Karpas-422 (cell line): ENCODE results near the gene LILRB3. TPM values are rescaled to one million over a fixed set of nuclear protein-coding genes. Genes with fewer than 3 reads are reported as not detected.
A peak's percentile ranks its signal among the peaks of the same experiment; 100 is the strongest.
"Not testable (repeated sequence)": the region's sequence is repeated elsewhere in the genome, so short reads cannot be mapped to it uniquely, and the experiment has no call there.

Experiments
- DNase-seq: peaks from one replicate; pipeline ENCODE4 v3.0.0-alpha.2; 2015
- H2AFZ ChIP-seq: fragments of 200-600 bp; sonication (generic); 2 replicates; pipeline ENCODE4 v1.6.1; 2014; ENCODE audit warnings: antibody characterized with exemption, low read length, mixed read lengths
- H3K27ac ChIP-seq: fragments of 200-600 bp; sonication (generic); 2 replicates; pipeline ENCODE4 v1.5.1; 2014; ENCODE audit warnings: mild to moderate bottlenecking, low read length, moderate library complexity
- H3K27me3 ChIP-seq: fragments of 200-600 bp; sonication (generic); 2 replicates; pipeline ENCODE4 v1.6.1; 2014; ENCODE audit warnings: low read length, mixed read lengths
- H3K36me3 ChIP-seq: fragments of 200-600 bp; sonication (generic); 2 replicates; pipeline ENCODE4 v1.6.1; 2014; ENCODE audit warnings: low read length, mixed read lengths; ENCODE audit not compliant: insufficient read depth
- H3K4me1 ChIP-seq: fragments of 200-600 bp; sonication (generic); 2 replicates; pipeline ENCODE4 v1.6.1; 2014; ENCODE audit warnings: mild to moderate bottlenecking, low read length, mixed read lengths
- H3K4me2 ChIP-seq: fragments of 200-600 bp; sonication (generic); 2 replicates; pipeline ENCODE4 v1.6.1; 2014; ENCODE audit warnings: low read length, low read depth, mild to moderate bottlenecking; ENCODE audit not compliant: poor library complexity, severe bottlenecking
- H3K4me3 ChIP-seq: fragments of 200-600 bp; sonication (generic); 2 replicates; pipeline ENCODE4 v1.5.1; 2014; ENCODE audit warnings: mild to moderate bottlenecking, antibody characterized with exemption, low read length, mixed read lengths
- H3K79me2 ChIP-seq: fragments of 200-600 bp; sonication (generic); 2 replicates; pipeline ENCODE4 v1.6.1; 2014; ENCODE audit warnings: mild to moderate bottlenecking, low read length, mixed read lengths
- H3K9ac ChIP-seq: fragments of 200-600 bp; sonication (generic); 2 replicates; pipeline ENCODE4 v1.6.0; 2014; ENCODE audit warnings: low read length
- H3K9me2 ChIP-seq: fragments of 200-600 bp; sonication (generic), shearing (Covaris generic); replicated peaks from 2 replicates; pipeline ENCODE4 v1.6.0; 2014; ENCODE audit warnings: mild to moderate bottlenecking, low read length, moderate library complexity; ENCODE audit not compliant: insufficient read depth
- H3K9me3 ChIP-seq: fragments of 300-700, 200-600 bp; sonication (generic); 2 replicates; pipeline ENCODE4 v1.6.1; 2014; ENCODE audit warnings: low read length, mixed read lengths
- H4K20me1 ChIP-seq: fragments of 200-600 bp; sonication (generic); 2 replicates; pipeline ENCODE4 v1.6.1; 2014; ENCODE audit warnings: mild to moderate bottlenecking, antibody characterized with exemption, low read length, low read depth; ENCODE audit not compliant: insufficient read depth
- total RNA-seq: library from RNA; depleted of rRNA; stranded (reverse); fragments of >200 nt; shearing (Covaris generic); gene quantifications from 2 replicates; pipeline ENCODE4 v1.2.3, GENCODE V29; 2014; ENCODE audit warnings: low replicate concordance

LILRB3 gene
- total RNA-seq, 1 experiment from 2014 or later = not detected

- H3K27ac ChIP-seq = no peak overlapping the region
- H3K4me3 ChIP-seq = no peak overlapping the region
- no peak overlapping the region for H3K4me2 ChIP-seq
- H3K9me3 ChIP-seq = no peaks in the 10 kb centered on the region
- H3K9ac ChIP-seq = no peak overlapping the region
- peak; percentile 82 for DNase-seq
- no peaks in the 10 kb centered on the region for H3K9me2 ChIP-seq
- no peaks in the 10 kb centered on the region for H3K79me2 ChIP-seq
- H3K36me3 ChIP-seq = peaks cover 17% of the 10 kb centered on the region
- peaks cover 18% of the 10 kb centered on the region for H3K4me1 ChIP-seq
- peaks cover 18% of the 10 kb centered on the region for H4K20me1 ChIP-seq
- H3K27me3 ChIP-seq = no peaks in the 10 kb centered on the region
- no peak overlapping the region for H2AFZ ChIP-seq
These were observed 44.1 kb downstream of the LILRB3 start for GRCh38 chr19:54178581-54179261.

DNA sequence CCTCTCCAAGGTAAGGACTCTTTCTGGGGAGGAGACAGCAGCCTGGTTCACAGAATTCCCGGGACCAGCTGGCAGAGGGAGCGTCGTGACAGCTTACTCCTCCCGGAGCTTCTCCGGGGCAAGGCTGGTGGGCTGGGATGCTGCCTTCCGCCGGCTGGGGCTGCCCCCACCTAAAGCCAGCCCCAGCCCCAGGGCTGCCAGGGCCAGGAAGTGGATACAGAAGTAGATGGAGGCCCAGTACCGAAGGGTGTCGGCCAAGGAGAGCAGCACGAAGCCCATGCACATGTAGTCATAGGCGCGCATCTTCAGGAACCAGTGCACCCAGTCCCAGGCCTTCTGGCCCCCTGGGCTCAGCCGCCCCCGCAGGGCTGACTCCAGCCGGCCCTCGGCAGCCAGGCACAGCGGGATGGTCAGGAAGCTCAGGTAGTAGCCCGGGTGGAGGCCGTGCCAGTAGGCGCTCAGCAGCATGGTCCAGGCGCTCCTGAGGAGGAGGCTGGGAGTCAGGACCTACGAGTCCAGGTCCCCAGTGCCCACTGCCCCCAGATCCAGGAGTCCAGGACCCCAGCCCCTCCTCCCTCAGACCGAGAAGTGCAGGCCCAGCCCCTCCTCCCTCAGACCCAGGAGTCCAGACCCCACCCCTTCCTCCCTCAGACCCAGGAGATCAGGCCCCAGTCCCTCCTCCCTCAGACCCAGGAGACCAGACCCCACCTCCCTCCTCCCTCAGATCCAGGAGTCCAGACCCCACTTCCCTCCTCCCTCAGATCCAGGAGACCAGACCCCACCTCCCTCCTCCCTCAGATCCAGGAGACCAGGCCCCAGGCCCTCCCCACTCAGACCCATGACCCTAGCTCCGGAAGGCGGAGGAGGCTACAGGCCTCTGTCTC lies 48.6 kb downstream of the LILRB3 start:
- H3K27me3 ChIP-seq = no peaks in the 10 kb centered on the region
- no peaks in the 10 kb centered on the region for H3K9me3 ChIP-seq
- H3K4me3 ChIP-seq = no peak overlapping the region
- H3K79me2 ChIP-seq = no peaks in the 10 kb centered on the region
- H3K36me3 ChIP-seq = peaks cover 17% of the 10 kb centered on the region
- peaks cover 24% of the 10 kb centered on the region for H4K20me1 ChIP-seq
- H3K27ac ChIP-seq = no peak overlapping the region
- H3K9ac ChIP-seq = no peak overlapping the region
- DNase-seq = no peak
- peaks cover 15% of the 10 kb centered on the region for H3K4me1 ChIP-seq
- no peak overlapping the region for H3K4me2 ChIP-seq
- no peaks in the 10 kb centered on the region for H3K9me2 ChIP-seq
- no peak overlapping the region for H2AFZ ChIP-seq

DNA sequence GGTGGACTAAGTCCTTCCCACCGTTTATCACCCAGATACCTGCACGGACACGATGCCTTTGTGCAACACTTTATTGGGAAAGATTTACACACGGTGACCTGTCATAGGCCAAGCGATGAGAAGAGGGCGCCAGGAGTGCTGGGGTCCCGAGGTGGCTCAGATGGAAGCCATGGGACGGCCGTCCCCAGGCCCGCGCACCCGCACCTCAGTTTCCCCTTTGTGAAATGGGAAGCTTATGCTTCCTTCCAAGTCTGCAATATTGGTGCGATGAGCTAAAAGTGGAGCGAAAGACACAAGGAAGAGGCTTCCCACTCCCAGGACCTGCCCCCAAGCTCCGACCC lies 49.5 kb downstream of the LILRB3 start:
- peaks cover 18% of the 10 kb centered on the region for H4K20me1 ChIP-seq
- H3K27ac ChIP-seq = no peak overlapping the region
- no peak overlapping the region for H3K4me2 ChIP-seq
- H3K79me2 ChIP-seq = no peaks in the 10 kb centered on the region
- no peaks in the 10 kb centered on the region for H3K9me3 ChIP-seq
- H3K4me3 ChIP-seq = no peak overlapping the region
- no peaks in the 10 kb centered on the region for H3K9me2 ChIP-seq
- no peak overlapping the region for H2AFZ ChIP-seq
- H3K27me3 ChIP-seq = no peaks in the 10 kb centered on the region
- H3K9ac ChIP-seq = no peak overlapping the region
- peaks cover 12% of the 10 kb centered on the region for H3K4me1 ChIP-seq
- H3K36me3 ChIP-seq = peaks cover 11% of the 10 kb centered on the region
- no peak for DNase-seq

GRCh38 chr19:54172471-54173358 lies 50.1 kb downstream of the LILRB3 start, which contains the start of gene TMC4:
Gene TMC4 (minus strand): TSS chr19:54173160. CDS start chr19:54173117, 43 bp downstream.
- Histone ChIP-seq H3K9ac (no peak within 1 kb of the TSS), H2AFZ (no peak within 1 kb of the TSS), H3K4me3 (no peak within 1 kb of the TSS), H4K20me1 (peaks cover 18% of the 10 kb centered on the region), H3K9me3 (no peaks in the 10 kb centered on the region), H3K4me2 (no peak within 1 kb of the TSS), H3K27ac (no peak within 1 kb of the TSS), H3K9me2 (no peaks in the 10 kb centered on the region), H3K79me2 (no peaks in the 10 kb centered on the region), H3K4me1 (peaks cover 13% of the 10 kb centered on the region), H3K36me3 (peaks cover 7% of the 10 kb centered on the region), H3K27me3 (no peaks in the 10 kb centered on the region)
- DNase-seq = peak; percentile 77

GRCh38 chr19:54171736-54172431 lies 50.9 kb downstream of the LILRB3 start:
- not testable (repeated sequence) for H3K9ac ChIP-seq, H3K4me3 ChIP-seq, H2AFZ ChIP-seq, H3K27ac ChIP-seq, H3K4me2 ChIP-seq, H3K27me3 ChIP-seq, H3K36me3 ChIP-seq, H3K9me3 ChIP-seq, H3K9me2 ChIP-seq, H3K79me2 ChIP-seq, DNase-seq
- peaks cover 13% of the 10 kb centered on the region for H3K4me1 ChIP-seq
- H4K20me1 ChIP-seq = peaks cover 18% of the 10 kb centered on the region

DNA sequence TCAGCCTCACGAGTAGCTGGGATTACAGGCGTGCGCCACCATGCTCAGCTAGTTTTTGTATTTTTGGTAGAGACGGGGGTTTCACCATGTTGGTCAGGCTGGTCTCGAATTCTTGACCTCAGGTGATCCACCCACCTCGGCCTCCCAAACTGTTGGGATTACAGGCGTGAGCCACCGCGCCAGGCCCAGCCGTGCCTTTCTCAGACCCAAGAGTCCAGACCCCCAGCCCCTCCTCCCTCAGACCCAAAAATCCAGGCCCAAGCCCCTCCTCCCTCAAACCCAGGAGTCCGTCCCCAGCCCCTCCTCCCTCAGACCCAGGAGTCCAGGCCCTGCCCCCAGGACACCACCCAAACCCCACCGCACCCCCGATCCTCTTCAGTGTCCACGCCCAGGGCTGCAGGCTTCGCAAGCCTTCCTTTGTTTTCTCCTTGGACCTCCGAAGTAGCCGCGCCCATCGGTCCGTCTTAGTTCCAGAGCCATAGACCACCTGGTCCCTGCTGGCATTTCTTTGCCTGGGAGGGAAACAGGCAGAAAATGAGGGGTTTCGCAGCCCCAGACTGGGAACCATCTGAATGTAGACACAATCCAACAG lies 53.6 kb downstream of the LILRB3 start:
- peaks cover 13% of the 10 kb centered on the region for H3K4me1 ChIP-seq
- DNase-seq = no peak

DNA sequence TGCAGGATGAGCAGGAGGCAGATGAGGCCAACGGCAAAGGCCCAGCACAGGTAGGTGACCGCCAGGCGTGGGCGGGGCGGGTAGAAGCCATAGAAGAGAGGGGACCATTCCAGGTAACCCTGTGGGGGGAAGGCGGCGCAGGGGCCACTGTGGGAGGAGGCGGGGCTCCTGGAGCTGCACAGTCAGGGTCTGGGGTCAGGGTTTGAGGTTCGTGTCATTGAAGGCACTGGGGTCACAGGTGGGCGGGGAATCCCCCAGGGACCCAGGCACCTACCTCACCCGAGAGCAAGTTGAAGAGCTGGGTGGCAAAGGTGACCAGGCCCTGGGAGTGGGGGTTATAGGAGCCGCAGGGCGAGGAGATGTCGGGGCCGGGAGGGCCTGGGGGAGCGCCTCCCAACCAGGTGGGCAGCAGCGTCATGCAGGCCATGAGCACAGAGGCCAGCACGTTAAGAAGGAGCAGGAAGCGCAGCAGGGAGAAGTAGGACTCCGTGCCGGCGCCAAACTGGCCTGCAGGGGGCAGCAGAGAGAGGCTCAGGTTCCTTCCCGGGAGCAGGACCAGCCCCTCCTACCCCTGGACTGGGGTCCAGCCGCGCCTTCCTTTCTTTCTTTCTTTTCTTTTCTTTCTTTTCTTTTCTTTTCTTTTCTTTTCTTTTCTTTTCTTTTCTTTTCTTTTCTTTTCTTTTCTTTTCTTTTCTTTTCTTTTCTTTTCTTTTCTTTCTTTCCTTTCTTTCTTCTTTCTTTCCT lies 54.5 kb downstream of the LILRB3 start:
- DNase-seq = peak; percentile 98
- peaks cover 12% of the 10 kb centered on the region for H4K20me1 ChIP-seq
- peak overlapping the region; percentile 39 for H3K4me2 ChIP-seq
- no peaks in the 10 kb centered on the region for H3K9me3 ChIP-seq
- no peak overlapping the region for H2AFZ ChIP-seq
- H3K9ac ChIP-seq = peak overlapping the region; percentile 45
- H3K4me1 ChIP-seq = peaks cover 8% of the 10 kb centered on the region
- H3K79me2 ChIP-seq = no peaks in the 10 kb centered on the region
- H3K27me3 ChIP-seq = no peaks in the 10 kb centered on the region
- H3K27ac ChIP-seq = no peak overlapping the region
- H3K4me3 ChIP-seq = no peak overlapping the region
- H3K9me2 ChIP-seq = no peaks in the 10 kb centered on the region
- H3K36me3 ChIP-seq = no peaks in the 10 kb centered on the region

More for the DNA sequence above, 53.6 kb downstream of the LILRB3 start:
- Histone ChIP-seq H2AFZ (no peak overlapping the region), H3K4me3 (no peak overlapping the region), H3K36me3 (no peaks in the 10 kb centered on the region), H4K20me1 (peaks cover 21% of the 10 kb centered on the region), H3K9me3 (no peaks in the 10 kb centered on the region), H3K79me2 (no peaks in the 10 kb centered on the region), H3K4me2 (no peak overlapping the region), H3K9me2 (no peaks in the 10 kb centered on the region), H3K27ac (no peak overlapping the region), H3K9ac (no peak overlapping the region), H3K27me3 (no peaks in the 10 kb centered on the region)
